GM18867 (cell line): ENCODE data around the gene PACRG.

Experiments
- ATAC-seq: cut with Tn5 transposase; IDR thresholded peaks from one replicate; pipeline ENCODE4 v1.9.1; 2021; ENCODE audit warnings: mild to moderate bottlenecking, moderate library complexity; ENCODE audit not compliant: unreplicated experiment

Gene PACRG

DNA sequence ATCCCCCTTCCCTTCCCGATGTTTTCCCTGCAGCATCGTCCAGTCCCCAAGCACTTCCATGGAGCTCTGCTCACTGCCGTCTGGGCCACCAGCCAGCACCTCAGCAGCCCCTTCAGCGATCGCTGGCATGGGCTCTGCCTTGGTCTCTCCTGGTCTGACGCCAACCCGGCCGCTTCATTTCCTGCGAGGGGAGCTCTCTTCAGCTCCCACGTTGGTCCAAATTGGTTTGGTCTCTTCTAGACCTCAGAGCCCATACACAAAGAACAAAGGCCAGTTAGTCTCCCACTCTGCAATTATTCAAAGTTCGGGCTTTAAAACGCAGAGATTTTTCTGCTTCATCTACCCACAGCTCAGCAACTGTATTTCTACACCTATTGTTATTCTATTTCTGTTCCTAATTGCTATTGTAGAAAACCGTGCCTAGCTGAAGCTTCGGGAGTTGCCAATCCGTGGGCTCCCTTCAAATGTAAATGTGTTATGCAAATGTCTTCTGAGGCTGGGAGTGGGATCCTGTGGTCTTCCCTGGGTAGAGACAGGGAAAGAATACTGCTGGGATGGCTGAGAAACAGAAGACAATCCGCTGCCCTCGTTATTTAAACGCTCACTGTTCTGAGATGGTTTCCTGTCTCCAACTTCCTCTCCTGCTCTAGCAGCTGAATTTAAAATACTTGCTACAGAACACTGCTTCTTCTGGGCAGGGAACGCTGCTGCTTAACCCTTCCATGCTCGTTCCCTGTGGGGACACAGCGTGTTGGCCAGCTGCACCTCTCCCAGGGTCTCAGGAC lies 532.5 kb downstream of the PACRG start:
- ATAC-seq = no peak

DNA sequence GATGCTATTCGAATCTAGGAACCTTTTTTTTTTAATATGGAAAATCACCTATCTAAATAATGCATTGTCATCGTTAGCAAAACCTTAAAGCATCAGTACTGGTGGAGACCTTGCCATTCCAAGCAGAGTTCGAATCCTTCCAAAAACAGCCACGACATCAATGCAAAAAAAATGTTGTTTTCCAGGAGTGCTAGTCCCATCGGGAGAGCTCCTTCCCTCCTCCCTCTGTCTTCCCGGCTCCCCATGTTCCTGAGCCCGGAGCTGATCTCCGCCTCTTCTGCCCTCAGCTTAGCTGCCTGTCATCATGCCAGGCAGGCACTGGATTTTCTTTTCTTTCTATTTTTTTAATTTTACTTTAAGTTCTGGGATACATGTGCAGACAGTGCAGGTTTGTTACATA lies 533.1 kb downstream of the PACRG start:
- ATAC-seq = no peak

DNA sequence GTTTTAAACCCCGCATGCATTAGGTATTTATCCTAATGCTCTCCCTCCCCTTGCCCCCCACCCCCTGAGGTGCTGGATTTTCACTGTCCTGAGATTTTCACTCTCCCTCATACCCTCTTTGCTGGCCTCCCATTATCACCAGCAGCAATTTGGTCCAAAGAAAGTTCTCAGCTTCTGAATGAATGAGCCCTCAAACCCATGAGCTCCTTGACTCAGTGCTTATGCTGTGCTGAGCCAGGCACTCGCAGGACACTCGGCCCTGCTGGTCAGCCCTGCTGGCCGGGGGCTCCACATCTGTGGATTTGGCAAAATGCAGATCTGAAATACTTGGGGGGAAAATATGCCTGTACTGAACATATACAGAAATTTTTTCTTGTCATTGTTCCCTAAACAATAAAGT lies 533.6 kb downstream of the PACRG start:
- ATAC-seq = no peak

DNA sequence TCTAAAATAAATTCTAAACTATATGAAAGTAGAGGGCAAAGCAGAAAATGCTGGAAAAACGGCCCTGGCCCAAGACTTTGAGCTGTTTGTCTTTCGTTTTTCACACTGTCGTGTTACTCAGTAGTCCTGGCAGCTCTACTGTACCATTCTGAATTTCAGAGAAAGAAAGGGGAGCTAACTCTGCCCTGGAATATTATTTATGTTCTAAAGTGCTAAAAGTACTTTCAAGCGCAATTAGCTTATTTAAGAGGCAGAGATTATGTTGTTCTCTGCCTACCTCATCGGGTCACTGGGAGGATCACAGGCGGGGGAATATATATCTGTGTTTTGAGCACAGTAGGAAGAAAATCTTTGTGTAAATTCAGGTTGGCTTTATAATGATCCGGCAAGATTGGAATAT lies 534.3 kb downstream of the PACRG start:
- ATAC-seq = no peak

DNA sequence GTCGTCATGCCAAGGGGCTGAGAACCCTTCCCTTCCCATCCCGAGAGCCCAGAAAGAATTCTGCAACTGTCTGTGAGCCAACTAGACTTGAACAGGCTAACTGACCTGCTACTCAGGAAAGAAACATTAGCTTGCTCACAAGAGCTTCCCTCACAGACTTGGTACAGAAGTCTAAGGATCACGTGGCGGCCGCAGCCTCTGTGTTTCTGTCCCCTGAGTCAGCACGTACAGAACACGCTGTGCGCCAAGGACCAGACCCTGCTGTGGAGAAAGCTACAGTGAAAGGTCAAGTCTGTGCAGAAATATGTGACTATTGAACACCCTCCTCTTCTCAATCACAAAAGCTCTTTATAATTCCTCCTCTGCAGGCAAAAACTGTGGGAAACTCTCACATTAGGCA lies 535.4 kb downstream of the PACRG start:
- no peak for ATAC-seq

DNA sequence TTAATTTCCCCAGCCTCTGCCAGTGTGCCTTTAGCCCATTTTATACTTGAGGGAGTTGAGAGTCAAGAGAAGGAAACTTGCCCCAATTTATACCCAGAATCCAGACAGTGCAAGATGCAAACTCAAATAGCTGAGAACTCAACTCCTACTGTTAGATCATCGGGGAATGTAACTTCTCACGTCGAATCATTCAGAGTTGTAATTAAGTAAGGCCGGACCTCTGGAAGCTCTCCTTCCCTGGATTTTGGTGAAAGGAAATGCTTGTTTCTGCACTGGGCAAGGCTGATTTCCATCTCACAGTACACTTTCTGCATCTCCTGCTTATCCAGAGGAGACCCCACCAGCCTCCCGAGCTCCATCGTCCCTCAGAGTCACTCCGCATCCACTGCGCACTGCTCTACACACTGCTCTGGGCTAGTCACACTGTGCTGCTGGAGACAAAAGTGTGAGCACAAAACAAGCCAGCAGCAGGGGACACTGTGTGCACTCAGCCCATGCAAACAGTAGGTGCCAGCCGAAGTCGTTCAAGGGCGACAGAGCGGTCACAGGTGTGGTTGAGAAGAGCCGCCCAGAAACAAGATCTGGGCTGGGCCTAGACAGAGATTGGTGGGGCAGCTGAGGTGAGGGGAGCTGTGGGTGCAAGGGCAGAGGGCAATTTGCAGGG lies 536.4 kb downstream of the PACRG start:
- no peak for ATAC-seq

DNA sequence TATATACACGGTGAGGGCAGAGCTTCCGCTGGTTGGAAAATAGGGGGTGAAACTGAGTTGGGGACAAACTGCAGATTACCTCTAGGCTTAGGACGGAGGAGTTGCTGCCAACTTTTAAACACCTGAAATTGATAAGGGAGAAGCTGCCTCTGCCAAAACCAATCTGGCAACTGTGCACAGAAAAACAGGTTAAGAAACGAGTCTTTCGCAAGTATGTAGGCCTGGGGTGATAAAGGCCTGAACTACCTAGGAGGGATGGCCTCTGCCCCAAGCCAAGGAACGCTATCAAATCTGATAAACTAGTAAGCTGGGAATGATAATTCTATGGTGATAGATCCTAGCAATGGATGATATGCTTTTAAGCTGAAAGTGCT lies 536.9 kb downstream of the PACRG start:
- no peak for ATAC-seq

DNA sequence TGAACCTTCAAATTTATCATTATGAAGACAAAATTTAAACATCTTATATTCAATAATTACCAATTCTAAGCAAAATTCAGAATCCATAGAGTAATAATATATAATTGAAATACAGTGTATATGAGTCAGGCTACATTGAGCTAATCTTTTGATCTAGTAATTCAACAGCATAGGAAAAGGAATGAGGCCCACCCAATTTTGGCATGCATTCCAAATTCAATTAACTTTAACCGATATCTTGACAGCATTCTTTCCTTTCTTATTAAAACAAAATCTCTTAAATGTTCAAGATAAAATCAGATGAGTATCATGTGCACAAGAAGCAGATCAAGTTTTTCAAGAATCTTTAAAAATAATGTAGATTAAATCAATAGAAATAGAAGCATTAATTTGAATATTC lies 553.9 kb downstream of the PACRG start:
- ATAC-seq = no peak

DNA sequence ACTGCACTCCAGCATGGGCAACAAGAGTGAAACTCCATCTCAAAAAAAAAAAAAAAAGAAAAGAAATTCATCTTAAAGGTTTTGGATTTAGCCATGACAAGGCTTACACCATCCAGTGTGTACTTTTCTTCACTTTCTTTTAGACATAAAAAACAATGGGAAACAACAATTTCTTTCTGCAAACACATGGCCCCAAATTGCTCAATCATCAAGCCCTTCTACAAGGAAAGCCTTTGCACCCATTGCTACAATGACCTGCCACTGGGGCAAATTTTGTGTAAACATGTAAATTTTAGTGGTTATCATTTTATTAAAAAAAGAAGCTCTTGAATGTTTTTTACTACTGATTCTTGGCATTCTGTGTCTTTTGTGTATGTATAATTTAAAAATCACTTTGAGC lies 554.9 kb downstream of the PACRG start:
- ATAC-seq = no peak

DNA sequence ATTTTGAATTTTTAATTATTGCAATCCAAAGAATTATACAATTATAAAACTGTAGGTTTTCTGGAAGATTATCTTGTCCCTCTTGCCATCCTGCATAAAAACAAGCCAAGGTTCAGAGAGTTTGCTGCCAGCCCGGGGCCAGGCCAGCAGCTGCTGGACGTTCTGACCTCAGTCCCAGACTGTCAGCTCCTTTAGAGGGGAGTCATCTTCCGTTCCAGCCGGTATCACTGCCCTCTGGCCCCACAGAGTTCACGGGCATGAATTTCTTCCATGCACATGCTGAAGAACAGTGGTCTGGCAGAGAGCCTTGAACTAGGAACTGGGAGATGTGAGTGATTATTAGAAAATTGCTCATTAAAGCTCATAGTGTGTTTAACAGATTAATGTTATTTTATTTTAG lies 556.4 kb downstream of the PACRG start:
- no peak for ATAC-seq

DNA sequence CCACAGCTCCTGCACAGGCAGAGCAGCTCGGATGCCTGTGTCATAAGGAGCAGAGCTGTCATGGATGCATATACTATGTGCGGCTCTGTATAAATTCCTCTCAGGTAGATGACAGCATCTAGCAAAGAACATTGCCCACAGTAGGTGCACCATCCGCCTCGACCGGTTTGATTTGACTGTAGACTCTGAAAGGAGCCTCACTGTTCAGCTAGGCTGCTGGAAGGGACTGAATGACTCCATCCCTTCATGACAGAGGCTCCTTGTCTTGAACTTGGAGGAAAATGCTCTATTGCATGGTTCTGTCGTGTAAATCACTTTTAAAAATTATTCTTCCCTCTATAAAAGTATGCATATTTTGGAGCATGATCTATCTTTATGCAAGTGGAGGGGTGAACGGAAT lies 557.9 kb downstream of the PACRG start:
- no peak for ATAC-seq

DNA sequence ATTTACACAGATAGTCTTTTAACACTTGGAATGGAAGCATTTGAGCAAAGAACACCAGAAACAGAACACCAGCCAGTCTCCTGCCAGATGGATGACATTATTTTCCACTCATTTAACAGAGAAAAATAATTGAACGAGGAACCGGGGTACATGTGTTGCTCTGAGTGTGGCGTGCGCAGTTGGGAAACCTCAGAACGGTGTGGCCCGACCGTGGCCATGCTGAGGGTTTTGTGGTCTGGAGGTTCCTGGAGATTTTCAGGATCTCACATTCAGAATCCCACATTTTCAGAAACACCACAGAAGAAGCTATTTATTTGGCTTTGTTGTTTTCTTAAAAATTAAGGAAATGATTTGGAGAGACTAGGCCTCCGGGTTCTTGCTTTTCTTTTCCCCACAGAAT lies 559.9 kb downstream of the PACRG start:
- no peak for ATAC-seq

DNA sequence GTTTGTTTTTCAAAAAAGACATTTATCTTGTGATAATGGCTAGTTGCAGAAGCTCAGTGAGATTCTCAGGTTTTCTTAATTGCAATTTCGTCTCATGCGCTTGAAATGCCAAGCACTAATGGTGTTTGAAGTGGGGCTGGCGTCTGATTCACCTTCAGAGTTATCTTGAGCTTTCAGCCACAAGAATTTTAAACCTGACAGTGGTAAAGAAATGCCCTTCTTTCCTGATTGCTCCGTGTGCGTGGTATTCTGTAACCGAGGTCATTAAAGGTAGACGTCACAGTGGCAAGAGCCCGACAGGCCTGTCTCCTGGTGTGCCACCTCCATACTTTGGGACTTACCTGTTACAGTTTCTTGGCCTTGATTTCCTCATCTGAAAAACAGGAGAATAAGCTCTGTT lies 560.3 kb downstream of the PACRG start:
- no peak for ATAC-seq

DNA sequence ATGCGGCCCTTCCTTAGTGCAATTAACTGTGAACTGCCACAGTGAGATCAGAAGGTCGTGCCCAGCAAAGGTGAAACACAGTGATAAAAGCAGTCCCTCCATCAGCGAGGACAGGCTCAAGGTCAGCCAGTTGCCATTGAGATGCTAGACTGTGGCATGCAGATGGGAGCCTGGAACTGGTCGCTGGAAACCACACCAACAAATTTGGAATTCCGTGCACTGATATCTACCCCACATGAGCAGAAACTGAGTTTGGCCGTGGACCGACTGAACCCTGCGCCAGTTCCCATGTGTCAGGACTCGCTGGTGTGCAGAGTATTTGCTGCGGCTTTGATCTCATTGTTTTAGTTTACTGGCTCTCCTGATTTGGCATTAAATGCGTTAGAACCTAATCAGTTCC lies 561.1 kb downstream of the PACRG start:
- ATAC-seq = no peak

DNA sequence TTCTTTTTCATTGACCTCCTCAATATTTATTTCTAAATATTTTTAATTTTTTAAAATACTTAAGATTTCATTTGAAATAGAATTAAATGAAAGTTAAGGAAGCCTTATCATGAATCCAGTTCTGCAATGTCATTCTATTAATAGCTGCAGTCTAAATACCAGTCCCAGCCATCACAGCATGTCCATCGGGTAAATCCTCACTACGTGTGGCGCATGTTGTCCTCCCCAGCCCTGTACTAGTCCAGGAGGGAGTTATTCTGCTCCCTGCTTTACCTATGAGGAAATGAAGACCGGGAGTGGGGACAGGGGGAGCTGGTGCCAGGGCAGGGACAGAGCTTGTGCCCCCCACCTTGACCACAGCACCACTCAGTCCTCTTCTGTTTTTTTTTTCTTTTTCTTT lies 561.7 kb downstream of the PACRG start:
- ATAC-seq = no peak

DNA sequence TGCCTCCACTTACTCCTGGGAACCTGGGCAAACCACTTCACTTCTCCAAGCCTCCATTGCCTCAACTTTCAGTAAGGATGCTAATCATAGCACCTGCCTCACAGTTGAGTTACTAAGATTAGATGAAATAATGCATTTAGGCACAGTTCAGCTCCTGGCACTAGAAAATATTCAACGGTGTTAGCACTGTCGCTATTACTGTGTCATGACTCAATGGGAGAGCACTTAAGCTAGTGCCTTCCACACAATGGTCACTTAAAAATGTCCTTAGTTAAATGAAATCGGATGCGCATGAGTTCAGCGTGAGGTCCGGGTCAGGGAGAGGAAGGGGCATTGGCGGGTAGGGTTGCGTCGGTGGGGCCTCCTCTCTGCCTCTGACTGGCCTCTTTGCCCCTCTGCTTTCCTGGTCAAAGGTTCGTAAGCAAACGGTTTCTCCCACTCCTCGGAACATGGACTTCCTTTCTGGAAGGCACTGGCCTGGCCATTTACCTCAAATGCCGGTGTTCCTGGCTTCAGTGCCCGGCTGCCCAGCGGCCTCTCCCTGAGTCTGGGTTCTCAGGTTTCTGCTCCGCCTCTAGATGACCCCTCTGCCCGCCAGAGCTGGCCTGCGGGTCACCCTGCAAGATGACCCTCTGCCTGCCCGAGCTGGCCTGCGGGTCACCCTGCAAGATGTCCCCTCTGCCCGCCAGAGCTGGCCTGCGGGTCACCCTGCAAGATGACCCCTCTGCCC lies 562.9 kb downstream of the PACRG start:
- no peak for ATAC-seq

DNA sequence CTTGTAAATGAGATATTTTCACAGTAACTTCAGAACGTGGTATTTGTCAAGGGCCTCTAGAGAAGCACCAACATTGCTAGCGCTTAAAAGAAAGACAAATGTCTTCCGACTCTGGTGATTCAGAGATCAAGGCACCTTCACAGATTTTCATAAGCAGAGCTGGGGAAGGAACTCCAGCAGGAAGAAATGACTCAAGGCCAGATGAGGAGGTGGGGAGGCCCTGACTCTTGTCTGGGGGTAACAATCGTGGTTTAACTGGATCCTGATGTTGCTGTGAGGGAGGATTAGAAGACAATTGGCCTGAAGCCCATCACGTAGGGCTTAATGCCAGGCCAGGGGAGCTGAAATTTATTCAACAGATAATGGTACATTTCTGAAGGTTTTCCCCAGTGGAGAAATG lies 563.8 kb downstream of the PACRG start:
- no peak for ATAC-seq

DNA sequence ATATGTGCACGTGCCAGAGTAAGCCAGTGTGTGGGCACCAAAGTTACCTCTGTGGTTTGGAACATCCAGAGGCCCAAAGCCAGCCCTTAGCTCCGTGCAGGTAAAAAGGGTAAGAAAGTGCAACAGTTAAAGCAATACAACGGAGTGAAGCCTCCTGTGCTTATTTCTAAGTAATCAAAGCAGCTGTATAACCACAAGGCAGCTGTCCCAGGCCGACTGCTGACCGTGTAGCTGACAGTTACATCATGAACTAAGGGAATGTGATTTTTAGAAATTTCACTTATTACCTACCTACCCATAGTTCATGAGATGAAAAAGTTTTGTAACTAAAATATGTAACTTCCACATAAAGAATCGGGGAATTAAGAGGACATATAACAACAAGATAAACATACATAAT lies 565.5 kb downstream of the PACRG start:
- no peak for ATAC-seq

DNA sequence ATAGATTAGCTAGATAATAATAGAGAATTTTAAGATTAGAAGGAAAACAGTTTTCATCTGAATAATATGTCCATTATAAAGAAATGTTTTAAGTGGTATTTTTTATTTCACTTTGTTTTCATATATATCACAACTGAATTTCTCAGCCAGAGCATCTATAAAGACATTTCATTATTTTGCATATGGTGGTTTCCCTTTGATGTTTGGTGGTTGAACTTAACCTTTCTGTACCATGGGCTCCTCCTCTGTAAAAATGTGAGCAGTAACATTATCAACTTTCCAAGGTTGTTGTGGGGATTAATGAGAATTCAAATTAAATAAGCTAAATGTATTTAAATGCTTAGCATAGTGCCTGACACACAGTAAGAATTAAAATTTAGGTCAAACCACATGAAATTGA lies 567.0 kb downstream of the PACRG start:
- ATAC-seq = no peak

DNA sequence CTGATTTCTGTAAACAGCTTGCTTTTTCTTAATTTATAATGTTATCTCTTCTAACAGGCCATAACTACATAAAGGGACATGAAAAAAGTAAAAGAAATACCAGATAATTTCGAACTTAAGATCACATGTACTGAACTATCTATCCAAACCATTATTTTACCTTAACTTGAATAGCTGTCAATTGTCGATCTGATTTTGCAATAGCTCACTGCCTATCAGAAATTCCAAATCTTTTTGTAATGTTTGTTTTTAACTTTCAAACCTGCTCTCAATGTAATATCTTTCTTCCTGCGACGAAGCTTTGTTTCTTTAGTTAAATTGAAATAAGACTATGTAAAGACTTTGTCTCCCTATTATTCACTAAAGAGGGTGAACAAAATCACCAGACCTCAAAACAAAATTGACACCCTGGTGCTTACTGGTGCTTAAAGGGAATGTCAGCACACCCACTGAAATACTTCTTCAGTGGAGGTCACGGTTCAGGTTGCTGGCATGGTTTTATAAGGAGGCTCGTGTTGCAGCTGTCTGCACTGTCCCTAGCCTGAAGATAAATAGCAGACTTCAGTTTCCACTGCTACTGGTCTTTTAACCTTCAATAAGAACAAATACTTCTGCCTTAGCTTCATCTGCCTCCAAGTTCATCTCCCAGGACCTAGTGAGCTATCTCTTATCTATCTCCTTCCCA lies 569.2 kb downstream of the PACRG start:
- no peak for ATAC-seq

DNA sequence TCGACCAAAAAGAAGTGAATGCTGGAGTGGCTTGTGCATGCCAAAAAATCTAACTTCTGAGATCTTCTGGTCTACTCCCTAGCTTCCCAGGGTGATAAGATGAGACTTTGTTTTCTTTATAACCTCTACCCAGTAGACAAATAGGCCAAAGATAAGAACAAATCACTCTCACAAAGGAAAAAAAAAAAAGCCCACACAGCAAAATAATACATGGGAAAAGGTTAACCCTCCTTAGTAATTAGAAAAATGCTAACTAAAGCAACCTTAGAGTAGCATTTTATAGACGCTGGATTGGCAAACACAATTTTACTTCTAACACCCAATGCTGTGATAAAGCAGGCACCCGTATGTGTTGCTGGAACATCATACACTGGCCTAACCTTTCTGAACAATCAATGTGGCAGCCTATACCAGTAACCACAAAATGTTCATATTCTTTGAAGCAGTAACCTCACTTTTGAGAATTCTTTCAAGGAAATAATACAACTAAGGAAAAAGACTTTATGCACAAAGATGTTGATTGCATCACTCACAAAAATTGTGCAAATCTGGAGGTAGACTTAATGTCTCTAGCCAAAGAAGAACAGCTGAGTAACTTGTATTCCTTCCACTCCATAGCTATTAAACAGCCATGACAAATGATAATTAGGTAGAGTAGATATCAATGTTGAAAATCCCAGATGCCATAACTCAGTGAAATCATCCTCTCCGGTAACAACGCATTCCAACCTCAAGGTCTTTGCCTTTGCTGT lies 570.5 kb downstream of the PACRG start:
- ATAC-seq = no peak
